IPS DF 19.7 (cell line): ENCODE results near the gene YTHDF1.

Experiments
- DNase-seq: peaks from one replicate; pipeline ENCODE4 v3.0.0-alpha.2; 2013; ENCODE audit warnings: low read depth, low spot score

The YTHDF1 gene

GRCh38 chr20:63185215-63185796, 30.6 kb downstream of the YTHDF1 start:
- DNase-seq, result no peak

DNA sequence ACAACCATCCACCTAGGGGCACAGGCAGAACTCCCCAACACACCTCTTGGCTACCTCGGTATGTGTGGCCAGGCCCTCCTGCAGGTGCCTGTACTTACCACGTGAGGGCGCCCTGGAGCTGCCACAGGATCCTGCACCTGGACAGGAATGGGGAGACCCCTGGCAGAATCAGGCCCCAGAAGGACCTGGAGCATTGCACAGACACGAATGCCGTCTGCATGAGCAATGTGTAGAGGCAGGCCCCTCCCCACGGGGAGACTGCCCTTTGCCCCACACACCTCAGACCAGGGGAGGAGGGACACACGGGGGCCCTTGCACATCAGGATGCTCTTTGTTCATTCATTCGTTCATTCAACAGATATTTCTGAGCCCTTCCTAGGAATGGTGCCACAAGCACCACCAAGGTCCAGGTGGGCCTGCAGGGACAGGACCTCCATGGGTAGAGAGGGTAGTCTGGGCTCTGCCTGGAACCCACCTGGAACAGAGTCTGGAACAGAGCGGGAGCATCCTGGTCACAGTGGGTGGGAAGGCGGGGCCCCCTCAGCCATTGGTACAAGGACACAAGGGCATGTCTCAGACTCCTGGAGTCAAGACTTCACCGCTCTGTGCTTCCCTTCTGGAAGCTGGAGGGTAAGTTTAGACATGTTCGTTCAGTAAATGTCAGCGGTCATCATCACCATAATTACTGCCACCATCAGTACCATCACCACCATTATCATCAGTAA, 32.3 kb downstream of the YTHDF1 start:
- DNase-seq, result no peak

DNA sequence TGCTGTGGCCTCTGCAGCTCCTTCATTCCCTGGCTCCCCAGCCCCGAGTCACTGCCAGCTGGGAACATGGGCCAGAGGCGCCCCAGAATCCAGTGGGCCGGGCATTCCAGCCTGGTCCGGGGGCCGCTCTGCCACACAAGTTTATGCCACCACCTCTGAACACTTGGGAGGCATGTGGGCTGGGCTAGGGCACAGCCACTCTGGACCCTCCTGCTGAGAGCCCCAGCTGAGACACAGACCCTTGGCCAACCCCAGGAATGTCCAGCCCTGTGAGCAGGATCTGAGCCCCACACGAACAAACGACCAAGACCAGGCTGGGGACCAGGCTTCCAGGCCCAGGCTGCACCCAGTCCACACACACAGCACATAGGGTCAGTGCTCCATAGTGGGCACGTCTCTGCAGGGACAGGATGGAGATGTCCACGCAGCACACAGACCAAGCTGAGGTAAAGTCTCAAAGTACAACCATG, 33.0 kb downstream of the YTHDF1 start:
- no peak for DNase-seq

DNA sequence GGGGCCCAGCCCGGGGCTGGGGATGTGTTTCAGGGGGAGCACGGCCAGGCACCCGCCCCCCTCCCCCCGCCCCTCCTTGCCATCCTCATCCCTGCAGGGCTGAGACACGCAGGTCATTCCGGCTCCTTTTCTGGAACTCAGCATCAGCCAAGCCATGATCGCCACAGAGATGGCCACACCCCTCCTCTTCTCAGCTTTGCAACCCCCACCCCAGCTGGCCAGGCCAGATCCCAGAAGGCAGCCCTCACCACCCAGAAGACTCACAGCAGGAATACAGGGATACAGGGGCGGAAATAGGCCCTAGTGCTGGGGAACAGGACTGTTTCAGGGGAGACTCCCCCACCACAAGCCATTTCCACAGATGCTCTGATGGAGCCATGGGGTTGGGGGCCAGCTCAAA, 33.5 kb downstream of the YTHDF1 start:
- DNase-seq, result no peak

DNA sequence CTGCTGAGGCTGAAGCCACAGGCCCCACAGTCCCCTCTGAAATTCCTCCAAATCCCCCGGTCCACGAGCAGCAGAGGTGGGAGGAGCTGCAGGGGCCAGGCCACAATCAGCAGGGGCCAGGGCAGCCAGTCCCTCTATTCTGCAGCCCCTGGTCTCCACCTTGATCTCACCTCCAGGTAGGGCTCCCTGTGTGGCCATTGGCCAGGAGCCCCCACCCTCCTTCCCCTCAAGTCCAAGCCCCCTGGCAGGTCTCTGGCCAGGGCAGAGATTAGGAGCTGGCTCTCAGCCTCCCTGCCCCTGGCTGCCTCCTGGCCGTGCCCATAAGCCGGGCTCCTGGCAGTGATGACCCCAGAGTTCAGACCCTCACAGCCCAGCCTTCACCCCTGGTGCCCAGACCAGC, 34.7 kb downstream of the YTHDF1 start:
- no peak for DNase-seq

- DNase-seq, result no peak
Measured at GRCh38 chr20:63180569-63181185, 35.3 kb downstream of the YTHDF1 start.

GRCh38 chr20:63179687-63180568, 36.0 kb downstream of the YTHDF1 start:
- no peak for DNase-seq

- no peak for DNase-seq
Measured at GRCh38 chr20:63178889-63179686, 36.8 kb downstream of the YTHDF1 start.

- DNase-seq, result no peak
Measured at GRCh38 chr20:63178446-63178820, 37.5 kb downstream of the YTHDF1 start.

GRCh38 chr20:63177785-63178445, 38.0 kb downstream of the YTHDF1 start:
- no peak for DNase-seq

DNA sequence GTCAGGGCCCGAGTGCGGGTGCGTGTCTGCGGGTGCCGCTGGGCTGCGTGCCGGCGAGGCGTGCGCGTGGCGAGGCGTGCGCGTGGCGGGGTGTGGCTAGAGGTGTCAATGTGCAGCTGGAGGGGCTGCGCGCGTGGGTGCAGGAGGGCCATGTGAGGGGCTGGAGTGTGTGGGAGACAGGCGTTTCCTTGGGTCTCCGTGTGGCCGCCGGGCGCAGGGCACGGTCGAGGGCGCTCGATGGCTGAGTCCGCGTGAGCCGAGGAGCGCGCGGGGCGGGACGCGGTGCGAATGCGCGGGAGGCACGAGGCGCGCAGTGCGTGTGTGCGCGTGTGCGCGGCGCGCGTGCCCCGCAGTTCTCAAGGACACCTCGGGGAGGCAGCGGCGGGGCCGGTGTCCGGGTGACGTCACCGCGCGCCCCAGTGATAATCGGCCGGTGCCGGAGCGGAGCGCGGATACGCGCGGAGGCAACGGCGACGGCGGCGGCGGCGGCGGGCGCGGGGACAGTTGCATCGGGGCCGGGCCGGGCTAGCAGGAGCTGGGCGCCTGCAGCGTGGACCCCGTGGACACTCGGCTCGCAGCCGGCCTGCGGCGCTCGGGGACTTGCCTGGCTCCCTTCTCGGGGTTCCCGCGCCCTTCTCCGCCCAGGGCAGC, 38.7 kb downstream of the YTHDF1 start:
- no peak for DNase-seq

- no peak for DNase-seq
Measured at GRCh38 chr20:63176427-63177133, 39.4 kb downstream of the YTHDF1 start.

GRCh38 chr20:63176034-63176426, 39.9 kb downstream of the YTHDF1 start:
- no peak for DNase-seq

DNA sequence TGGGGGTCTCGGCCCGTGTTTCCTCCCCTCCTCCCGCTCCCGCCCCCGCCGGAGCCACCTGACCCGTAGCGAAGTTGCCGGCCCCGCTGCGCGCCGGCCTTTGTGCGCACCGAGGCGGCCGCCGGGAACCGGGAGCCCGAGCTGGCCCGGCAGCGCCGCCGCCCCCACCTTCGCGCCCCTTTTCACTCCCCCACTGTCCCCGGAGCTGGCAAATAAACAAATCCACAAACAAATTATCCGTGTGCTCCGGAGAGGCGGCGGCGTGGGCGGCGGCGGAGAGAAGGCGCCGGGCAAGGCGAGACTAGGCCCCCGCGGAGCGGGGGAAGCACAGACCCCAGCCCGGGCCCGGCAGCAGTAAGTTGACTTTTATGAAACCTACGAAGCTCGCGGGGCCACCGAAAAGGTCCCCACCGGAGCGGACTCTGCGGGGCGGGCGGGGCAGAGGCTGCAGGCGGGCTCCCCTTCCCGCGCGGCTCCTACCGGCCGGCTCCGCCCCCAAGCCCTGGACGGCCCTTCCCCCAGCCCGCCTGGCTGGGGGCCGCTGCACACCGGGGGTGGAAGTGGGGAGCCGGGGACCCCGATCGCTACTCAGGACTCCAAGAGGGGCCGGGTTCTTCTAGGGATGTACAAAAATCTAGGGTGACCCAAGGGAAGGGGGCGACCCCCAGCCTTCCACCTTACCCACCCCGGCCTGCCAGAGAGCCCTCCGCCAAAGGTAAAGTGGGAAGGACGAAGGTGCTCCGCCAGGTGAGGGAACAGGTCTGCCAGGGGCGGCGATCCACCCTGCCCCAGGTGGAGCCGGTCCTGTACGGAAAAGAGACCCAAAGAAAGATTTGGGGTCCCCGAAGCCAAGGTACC, 40.7 kb downstream of the YTHDF1 start:
- no peak for DNase-seq

DNA sequence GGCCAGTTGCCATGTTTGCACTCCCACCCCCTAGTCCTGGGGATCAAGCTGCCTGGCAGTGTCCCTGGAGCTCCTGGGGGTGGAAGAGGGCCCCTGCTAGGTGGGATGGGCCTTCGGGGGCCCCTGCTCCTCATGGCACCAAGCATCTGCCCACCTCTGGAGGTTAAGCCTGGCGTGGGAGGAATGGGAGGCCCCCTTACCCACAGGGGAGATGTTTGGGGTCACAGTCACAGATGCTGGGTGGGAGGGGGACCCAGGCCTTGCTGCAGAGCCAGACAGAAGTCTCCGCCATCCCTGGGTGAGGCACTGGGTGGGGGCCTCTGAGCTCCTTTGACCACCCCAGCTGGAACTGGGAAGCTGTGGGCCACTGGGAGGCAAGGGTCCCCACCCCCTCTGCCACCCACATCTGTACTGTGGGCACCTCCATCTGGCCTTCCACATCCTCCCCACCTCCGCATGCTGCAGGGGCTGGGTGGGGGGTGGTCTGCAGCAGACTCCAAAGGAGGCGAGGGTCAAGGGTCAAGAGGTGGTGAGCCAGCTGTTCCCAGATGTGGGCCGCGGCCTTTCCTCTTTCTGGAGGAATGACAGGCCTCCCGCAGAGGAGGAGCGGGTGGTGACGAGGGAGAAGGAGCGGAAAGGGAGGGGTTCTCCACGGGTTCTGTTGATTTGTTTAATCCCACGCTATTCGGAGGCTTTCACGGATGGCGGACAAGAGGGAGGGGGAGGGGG, 41.5 kb downstream of the YTHDF1 start:
- no peak for DNase-seq

- no peak for DNase-seq
Measured at GRCh38 chr20:63173552-63174191, 42.3 kb downstream of the YTHDF1 start.

GRCh38 chr20:63172726-63173125, 43.2 kb downstream of the YTHDF1 start:
- DNase-seq, result no peak
